ENCODE data around the gene CFB.

The CFB gene

GRCh38 chr6:31952140-31952805 lies 6.4 kb downstream of the CFB start:
- Histone ChIP-seq H3K27me3 (ENCODE audit: control insufficient read depth, insufficient read depth, low read length) (peaks cover 5% of the 10 kb centered on the region), H3K4me3 (ENCODE audit: low read length) (no peak overlapping the region), H3K36me3 (ENCODE audit: control insufficient read depth, low read depth, low read length) (peaks cover 49% of the 10 kb centered on the region), H3K27ac (ENCODE audit: low read length) (no peak overlapping the region), H3K9ac (ENCODE audit: low read length) (no peak overlapping the region), H3K4me1 (ENCODE audit: control insufficient read depth, low read depth, low read length) (no peaks in the 10 kb centered on the region), H3K9me3 (ENCODE audit: control insufficient read depth, low read depth, low read length) (no peaks in the 10 kb centered on the region)

- Histone ChIP-seq H3K27ac (ENCODE audit: low read length) (no peak overlapping the region), H3K4me3 (ENCODE audit: low read length) (no peak overlapping the region), H3K9ac (ENCODE audit: low read length) (no peak overlapping the region), H3K36me3 (ENCODE audit: control insufficient read depth, low read depth, low read length) (peaks cover 49% of the 10 kb centered on the region), H3K4me1 (ENCODE audit: control insufficient read depth, low read depth, low read length) (no peaks in the 10 kb centered on the region), H3K27me3 (ENCODE audit: control insufficient read depth, insufficient read depth, low read length) (peaks cover 4% of the 10 kb centered on the region), H3K9me3 (ENCODE audit: control insufficient read depth, low read depth, low read length) (no peaks in the 10 kb centered on the region)
Observed at GRCh38 chr6:31952890-31953289, 7.0 kb downstream of the CFB start.

GRCh38 chr6:31954511-31954910 lies 8.6 kb downstream of the CFB start:
- Histone ChIP-seq H3K36me3 (ENCODE audit: control insufficient read depth, low read depth, low read length) (peaks cover 49% of the 10 kb centered on the region), H3K4me3 (ENCODE audit: low read length) (no peak overlapping the region), H3K9ac (ENCODE audit: low read length) (no peak overlapping the region)

GRCh38 chr6:31956796-31957195 lies 10.9 kb downstream of the CFB start:
- Histone ChIP-seq H3K27ac (ENCODE audit: low read length) (no peak overlapping the region), H3K9me3 (ENCODE audit: control insufficient read depth, low read depth, low read length) (no peaks in the 10 kb centered on the region), H3K27me3 (ENCODE audit: control insufficient read depth, insufficient read depth, low read length) (no peaks in the 10 kb centered on the region), H3K4me1 (ENCODE audit: control insufficient read depth, low read depth, low read length) (no peaks in the 10 kb centered on the region), H3K36me3 (ENCODE audit: control insufficient read depth, low read depth, low read length) (peaks cover 46% of the 10 kb centered on the region), H3K9ac (ENCODE audit: low read length) (no peak overlapping the region), H3K4me3 (ENCODE audit: low read length) (no peak overlapping the region)

More at GRCh38 chr6:31954511-31954910, 8.6 kb downstream of the CFB start:
- no peaks in the 10 kb centered on the region for H3K4me1 ChIP-seq (ENCODE audit: control insufficient read depth, low read depth, low read length)
- no peaks in the 10 kb centered on the region for H3K27me3 ChIP-seq (ENCODE audit: control insufficient read depth, insufficient read depth, low read length)
- H3K27ac ChIP-seq (ENCODE audit: low read length) = no peak overlapping the region
- no peaks in the 10 kb centered on the region for H3K9me3 ChIP-seq (ENCODE audit: control insufficient read depth, low read depth, low read length)

- Histone ChIP-seq H3K27me3 (ENCODE audit: control insufficient read depth, insufficient read depth, low read length) (no peaks in the 10 kb centered on the region), H3K4me1 (ENCODE audit: control insufficient read depth, low read depth, low read length) (no peaks in the 10 kb centered on the region), H3K9me3 (ENCODE audit: control insufficient read depth, low read depth, low read length) (no peaks in the 10 kb centered on the region), H3K9ac (ENCODE audit: low read length) (peak overlapping the region; percentile 83), H3K4me3 (ENCODE audit: low read length) (peak overlapping the region; percentile 87), H3K27ac (ENCODE audit: low read length) (peak overlapping the region; percentile 36), H3K36me3 (ENCODE audit: control insufficient read depth, low read depth, low read length) (peaks cover 52% of the 10 kb centered on the region)
Observed at GRCh38 chr6:31958412-31958740, 12.5 kb downstream of the CFB start.

GRCh38 chr6:31958741-31959739 lies 13.1 kb downstream of the CFB start, which contains the start of the genes NELFE and SKIC2:
TSS of gene NELFE (minus strand) at chr6:31958971. CDS start at chr6:31958446, 525 bp downstream.
TSS of gene SKIC2 (plus strand) at chr6:31959175. CDS start at chr6:31959193, 18 bp downstream.
- no peaks in the 10 kb centered on the region for H3K4me1 ChIP-seq (ENCODE audit: control insufficient read depth, low read depth, low read length)
- H3K27ac ChIP-seq (ENCODE audit: low read length) = peak within 1 kb of the TSS; percentile 36
- H3K36me3 ChIP-seq (ENCODE audit: control insufficient read depth, low read depth, low read length) = peaks cover 51% of the 10 kb centered on the region
- peak within 1 kb of the TSS; percentile 87 for H3K4me3 ChIP-seq (ENCODE audit: low read length)
- peak within 1 kb of the TSS; percentile 83 for H3K9ac ChIP-seq (ENCODE audit: low read length)
- H3K9me3 ChIP-seq (ENCODE audit: control insufficient read depth, low read depth, low read length) = no peaks in the 10 kb centered on the region
- H3K27me3 ChIP-seq (ENCODE audit: control insufficient read depth, insufficient read depth, low read length) = no peaks in the 10 kb centered on the region

- no peak overlapping the region for H3K27ac ChIP-seq (ENCODE audit: low read length)
- H3K9me3 ChIP-seq (ENCODE audit: control insufficient read depth, low read depth, low read length) = no peaks in the 10 kb centered on the region
- no peaks in the 10 kb centered on the region for H3K4me1 ChIP-seq (ENCODE audit: control insufficient read depth, low read depth, low read length)
- H3K4me3 ChIP-seq (ENCODE audit: low read length) = no peak overlapping the region
- H3K9ac ChIP-seq (ENCODE audit: low read length) = no peak overlapping the region
- peaks cover 46% of the 10 kb centered on the region for H3K36me3 ChIP-seq (ENCODE audit: control insufficient read depth, low read depth, low read length)
- no peaks in the 10 kb centered on the region for H3K27me3 ChIP-seq (ENCODE audit: control insufficient read depth, insufficient read depth, low read length)
Observed at GRCh38 chr6:31961616-31962015, 15.7 kb downstream of the CFB start.

- no peaks in the 10 kb centered on the region for H3K27me3 ChIP-seq (ENCODE audit: control insufficient read depth, insufficient read depth, low read length)
- no peaks in the 10 kb centered on the region for H3K9me3 ChIP-seq (ENCODE audit: control insufficient read depth, low read depth, low read length)
- no peak overlapping the region for H3K9ac ChIP-seq (ENCODE audit: low read length)
- H3K36me3 ChIP-seq (ENCODE audit: control insufficient read depth, low read depth, low read length) = peaks cover 63% of the 10 kb centered on the region
- H3K4me3 ChIP-seq (ENCODE audit: low read length) = no peak overlapping the region
- no peaks in the 10 kb centered on the region for H3K4me1 ChIP-seq (ENCODE audit: control insufficient read depth, low read depth, low read length)
- H3K27ac ChIP-seq (ENCODE audit: low read length) = no peak overlapping the region
Observed at GRCh38 chr6:31963921-31964320, 18.0 kb downstream of the CFB start.

GRCh38 chr6:31965700-31966099 lies 19.8 kb downstream of the CFB start:
- Histone ChIP-seq H3K27ac (ENCODE audit: low read length) (no peak overlapping the region), H3K4me1 (ENCODE audit: control insufficient read depth, low read depth, low read length) (no peaks in the 10 kb centered on the region), H3K36me3 (ENCODE audit: control insufficient read depth, low read depth, low read length) (peaks cover 70% of the 10 kb centered on the region), H3K9me3 (ENCODE audit: control insufficient read depth, low read depth, low read length) (no peaks in the 10 kb centered on the region), H3K9ac (ENCODE audit: low read length) (no peak overlapping the region), H3K4me3 (ENCODE audit: low read length) (no peak overlapping the region), H3K27me3 (ENCODE audit: control insufficient read depth, insufficient read depth, low read length) (no peaks in the 10 kb centered on the region)

- peaks cover 67% of the 10 kb centered on the region for H3K36me3 ChIP-seq (ENCODE audit: control insufficient read depth, low read depth, low read length)
- H3K4me1 ChIP-seq (ENCODE audit: control insufficient read depth, low read depth, low read length) = no peaks in the 10 kb centered on the region
- H3K9ac ChIP-seq (ENCODE audit: low read length) = no peak overlapping the region
- no peak overlapping the region for H3K27ac ChIP-seq (ENCODE audit: low read length)
- H3K27me3 ChIP-seq (ENCODE audit: control insufficient read depth, insufficient read depth, low read length) = no peaks in the 10 kb centered on the region
- no peaks in the 10 kb centered on the region for H3K9me3 ChIP-seq (ENCODE audit: control insufficient read depth, low read depth, low read length)
- H3K4me3 ChIP-seq (ENCODE audit: low read length) = no peak overlapping the region
Observed at GRCh38 chr6:31966506-31966905, 20.6 kb downstream of the CFB start.

- Histone ChIP-seq H3K9me3 (ENCODE audit: control insufficient read depth, low read depth, low read length) (no peaks in the 10 kb centered on the region), H3K27ac (ENCODE audit: low read length) (no peak overlapping the region), H3K4me1 (ENCODE audit: control insufficient read depth, low read depth, low read length) (no peaks in the 10 kb centered on the region), H3K27me3 (ENCODE audit: control insufficient read depth, insufficient read depth, low read length) (no peaks in the 10 kb centered on the region), H3K36me3 (ENCODE audit: control insufficient read depth, low read depth, low read length) (peaks cover 59% of the 10 kb centered on the region), H3K9ac (ENCODE audit: low read length) (no peak overlapping the region), H3K4me3 (ENCODE audit: low read length) (no peak overlapping the region)
Observed at GRCh38 chr6:31966997-31967925, 21.4 kb downstream of the CFB start.

All from iPS-18a (cell line).